Left ventricle myocardium superior (tissue), 1 donor: ENCODE results near the gene CAMK2G. TPM values are rescaled to one million over a fixed set of nuclear protein-coding genes. Genes with fewer than 3 reads are reported as not detected.

Source experiments
- ATAC-seq: fragments of 200-7000 bp; cut with Tn5 transposase; one replicate; pipeline ENCODE4 v1.9.1; 2020; ENCODE audit warnings: mild to moderate bottlenecking, moderate library complexity
- DNase-seq: peaks from one replicate; pipeline ENCODE4 v3.0.0-alpha.2; 2020
- intact Hi-C: fragments of 100-400 bp; cut with micrococcal nuclease; formaldehyde crosslinking; loops from one replicate; pipeline ENCODE4 v1.11.0; 2022
- total RNA-seq: library from RNA; stranded (reverse); fragmentation: NEBNext Ultra II Directional; extraction: Animal tissue kit (Norgen Biotek cat#: 25700); gene quantifications from one replicate; pipeline ENCODE4 v1.2.1, GENCODE V29; 2021
- donor health status: DM: no; HTN: yes; CAD: no; lungs with severe emphysema.

CAMK2G gene
- total RNA-seq, 1 donor from 2014 or later, result 11.9 TPM

DNA sequence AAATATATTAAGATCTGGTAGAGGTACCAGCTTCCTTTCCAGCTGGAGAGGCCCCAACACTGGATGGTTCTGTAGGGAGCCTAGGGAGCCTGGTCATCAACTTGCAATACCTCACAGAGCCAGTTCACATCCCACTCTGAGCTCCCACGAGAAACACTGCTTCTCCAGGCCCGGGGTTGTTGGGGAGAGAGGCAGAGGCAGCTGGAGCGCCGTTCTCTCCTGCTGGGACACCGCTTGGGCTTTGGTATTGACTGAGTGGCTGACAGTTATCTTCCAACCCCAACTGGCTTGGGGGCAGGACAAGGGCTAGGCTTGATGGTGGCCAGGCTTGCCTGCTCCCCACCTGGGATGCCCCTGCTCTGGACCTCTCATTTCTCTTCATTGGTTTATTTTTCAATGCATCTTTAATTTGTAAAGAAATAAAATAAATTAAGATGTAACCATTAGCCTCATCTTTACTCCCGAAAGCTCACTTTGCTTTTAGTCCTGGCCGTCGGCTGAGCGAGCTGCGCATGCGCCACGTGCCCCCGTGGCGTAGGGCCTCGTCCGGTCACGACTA, 102.6 kb downstream of the CAMK2G start:
- peak; percentile 7 for ATAC-seq

DNA sequence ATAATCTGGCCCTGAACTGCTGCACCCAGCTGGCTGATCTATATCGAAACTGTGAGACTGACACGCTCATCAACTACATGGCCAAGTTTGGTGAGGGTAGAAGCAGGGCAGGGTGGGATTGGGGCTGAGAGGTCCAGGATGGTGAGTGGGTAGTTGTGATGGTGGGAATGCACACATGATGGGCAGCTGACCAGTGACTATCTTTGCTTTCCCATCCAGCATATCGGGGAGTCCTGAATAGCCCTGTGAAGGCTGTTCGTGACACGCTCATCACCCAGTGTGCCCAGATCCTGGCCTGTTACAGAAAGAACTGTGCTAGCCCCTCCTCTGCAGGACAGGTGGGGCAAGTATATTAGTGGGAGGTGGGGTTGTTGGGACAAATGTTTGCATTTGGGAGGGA, 105.0 kb downstream of the CAMK2G start:
- DNase-seq (no peak), ATAC-seq (no peak)
- intact Hi-C loops, result no loop called here

More for the DNA sequence above, 102.6 kb downstream of the CAMK2G start:
- peak; percentile 96 for DNase-seq
- intact Hi-C loops, result no loop called here

DNA sequence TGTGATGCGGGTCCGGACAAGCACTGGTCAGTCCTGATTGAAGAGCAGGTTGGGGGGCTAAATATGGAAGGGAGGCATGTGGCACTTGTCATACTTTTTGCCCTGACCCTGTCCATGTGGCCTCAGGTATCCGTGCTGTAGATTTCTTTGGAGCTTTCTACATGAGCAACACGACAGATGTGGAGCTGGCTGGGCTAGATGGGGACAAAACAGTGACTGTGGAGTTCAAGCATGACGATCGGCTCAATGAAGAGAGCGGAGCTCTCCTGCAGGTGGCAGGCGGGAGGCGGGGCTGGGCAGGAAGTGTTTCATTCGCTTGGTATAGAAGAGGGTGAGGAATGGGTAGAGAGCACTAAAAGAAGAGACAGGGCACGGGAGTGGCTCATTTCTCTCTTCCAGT, 105.5 kb downstream of the CAMK2G start:
- DNase-seq (no peak), ATAC-seq (no peak)
- intact Hi-C loops, result no loop called here

DNA sequence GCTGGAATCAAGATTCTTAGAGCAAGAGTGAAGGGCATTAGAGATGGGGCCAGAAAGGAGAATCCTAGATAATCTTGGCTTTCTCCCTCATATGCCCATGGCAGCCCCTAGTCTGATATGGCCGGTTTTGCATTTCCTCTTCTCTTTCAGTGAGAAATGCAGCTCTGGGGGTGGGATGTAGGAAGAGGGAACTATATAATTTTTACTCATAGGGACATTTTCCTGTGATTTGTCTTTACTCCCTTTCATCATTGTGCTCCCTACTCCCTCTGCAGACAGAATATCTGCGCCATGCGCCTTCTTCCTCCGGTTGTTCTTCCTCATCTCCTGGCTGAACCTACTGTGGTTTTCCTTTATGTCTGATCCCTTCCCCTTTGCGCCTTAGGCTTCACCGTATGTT, 109.3 kb downstream of the CAMK2G start:
- DNase-seq, result no peak
- intact Hi-C loops, result no loop called here
- no peak for ATAC-seq

DNA sequence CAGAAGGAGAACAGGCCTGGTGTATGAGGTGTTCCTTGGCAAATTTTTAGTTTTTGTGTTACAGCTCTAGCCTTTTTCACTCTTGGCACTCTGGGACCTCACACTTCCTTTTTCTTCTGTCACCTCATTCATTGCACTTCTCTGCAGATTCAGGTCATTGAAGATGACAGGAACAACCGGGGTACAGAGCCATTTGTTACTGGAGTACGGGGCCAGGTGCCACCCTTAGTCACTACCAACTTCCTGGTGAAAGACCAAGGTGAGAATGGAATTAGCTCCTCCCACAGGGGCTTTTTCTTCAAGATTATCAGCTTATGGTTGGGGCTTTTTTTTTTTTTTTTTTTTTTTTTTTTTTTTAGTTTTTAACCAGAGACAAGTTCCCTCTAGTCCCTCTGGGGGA, 111.0 kb downstream of the CAMK2G start:
- intact Hi-C loops, result no loop called here

DNA sequence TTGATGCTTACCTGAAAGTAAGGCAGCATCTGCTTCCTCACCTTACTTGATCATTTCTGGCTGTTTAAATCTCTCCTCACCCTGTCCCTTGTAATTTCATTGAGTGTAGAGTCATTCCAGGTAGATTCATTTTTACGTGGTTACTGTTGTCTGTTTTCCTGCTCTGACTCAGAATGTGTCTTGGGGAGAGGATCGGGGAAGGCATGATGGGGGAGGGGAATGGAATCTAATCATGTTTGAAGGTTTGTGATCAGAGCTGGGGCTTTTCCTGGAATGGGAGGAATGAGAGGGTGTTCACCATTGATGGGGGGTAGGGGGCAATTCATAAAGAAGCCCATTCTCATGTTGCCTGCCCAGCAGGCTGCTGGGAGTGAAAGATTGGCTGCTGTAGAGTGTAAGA, 111.4 kb downstream of the CAMK2G start:
- ATAC-seq (no peak), DNase-seq (no peak)
- intact Hi-C loops, result no loop called here

More for the DNA sequence above, 111.0 kb downstream of the CAMK2G start:
- ATAC-seq, result no peak
- DNase-seq, result no peak

Other genes starting within 250 kb of the CAMK2G start
- gene MYOZ1, start 233.1 kb downstream of the CAMK2G start, total RNA-seq, result 0.32 TPM
- 237 TPM for gene SYNPO2L, start 218.5 kb downstream of the CAMK2G start, total RNA-seq
- 3.2 TPM for gene AGAP5, start 176.4 kb downstream of the CAMK2G start, total RNA-seq
- 50.5 TPM for gene SEC24C, start 130.2 kb downstream of the CAMK2G start, total RNA-seq
- 29.2 TPM for gene CHCHD1, start 92.5 kb downstream of the CAMK2G start, total RNA-seq
- gene ZSWIM8, start 88.9 kb downstream of the CAMK2G start, total RNA-seq, result 53.9 TPM
- 11.7 TPM for gene NDST2, start 63.0 kb downstream of the CAMK2G start, total RNA-seq
- gene PLAU, start 36.6 kb upstream of the CAMK2G start, total RNA-seq, result 6.6 TPM
- gene VCL, start 123.6 kb upstream of the CAMK2G start, total RNA-seq, result 238 TPM